GM18499 (cell line): ENCODE data around the gene ATAD1.
"Not testable (repeated sequence)": the region's sequence is repeated elsewhere in the genome, so short reads cannot be mapped to it uniquely, and the experiment has no call there.

ENCODE experiments used
- ATAC-seq: cut with Tn5 transposase; IDR thresholded peaks from one replicate; pipeline ENCODE4 v1.9.1; 2021; ENCODE audit warnings: moderate number of reproducible peaks; ENCODE audit not compliant: insufficient read depth, unreplicated experiment

Gene ATAD1

DNA sequence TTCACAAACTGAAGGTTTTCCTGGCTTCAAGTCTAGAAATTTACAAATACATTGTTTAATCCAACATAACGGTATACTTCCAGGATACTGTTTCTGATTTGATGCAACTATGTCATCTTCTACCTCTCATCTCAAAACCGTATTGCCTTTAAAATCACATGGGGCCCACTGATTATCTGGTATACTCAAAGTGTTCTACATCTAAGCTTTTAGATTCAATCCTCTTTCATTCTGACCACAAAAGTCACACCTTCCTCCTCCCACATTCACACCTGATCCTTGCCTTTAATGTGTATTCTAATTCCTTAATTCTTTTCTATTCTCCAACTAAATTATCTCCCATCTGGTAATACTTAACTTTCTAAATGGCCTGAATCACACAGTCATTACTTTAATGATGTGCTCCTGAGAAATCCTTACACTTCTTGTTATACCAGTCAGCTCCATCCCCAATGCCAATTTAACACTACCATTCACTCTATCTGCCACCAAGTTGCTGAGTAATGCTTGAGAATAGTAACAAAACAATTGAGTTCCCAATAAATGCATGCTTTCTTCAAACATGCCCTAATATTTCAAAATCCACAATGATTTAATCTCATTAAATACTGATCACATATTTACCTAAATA lies 13.0 kb downstream of the ATAD1 start:
- no peak for ATAC-seq

DNA sequence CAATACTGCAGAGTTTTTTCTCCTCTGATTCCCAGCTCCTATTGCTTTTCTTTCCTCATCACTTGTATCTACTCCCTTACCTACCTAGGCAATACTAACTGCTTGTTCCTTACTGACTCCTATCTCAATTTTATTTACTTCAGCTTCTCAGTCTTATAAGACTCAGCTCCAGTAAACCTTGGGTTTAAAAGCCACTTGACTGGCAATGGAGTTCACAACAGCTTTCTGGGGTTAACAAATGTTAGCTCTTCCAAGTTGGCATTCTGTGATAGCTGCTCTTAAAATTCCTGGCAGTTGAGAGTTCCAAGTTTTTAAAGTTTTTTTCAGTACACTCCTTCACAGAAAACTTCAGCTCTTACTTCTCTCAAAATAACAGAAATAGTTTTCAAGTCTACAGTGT lies 14.2 kb downstream of the ATAD1 start:
- ATAC-seq, result no peak

GRCh38 chr10:87803328-87803727 lies 14.7 kb downstream of the ATAD1 start:
- no peak for ATAC-seq

DNA sequence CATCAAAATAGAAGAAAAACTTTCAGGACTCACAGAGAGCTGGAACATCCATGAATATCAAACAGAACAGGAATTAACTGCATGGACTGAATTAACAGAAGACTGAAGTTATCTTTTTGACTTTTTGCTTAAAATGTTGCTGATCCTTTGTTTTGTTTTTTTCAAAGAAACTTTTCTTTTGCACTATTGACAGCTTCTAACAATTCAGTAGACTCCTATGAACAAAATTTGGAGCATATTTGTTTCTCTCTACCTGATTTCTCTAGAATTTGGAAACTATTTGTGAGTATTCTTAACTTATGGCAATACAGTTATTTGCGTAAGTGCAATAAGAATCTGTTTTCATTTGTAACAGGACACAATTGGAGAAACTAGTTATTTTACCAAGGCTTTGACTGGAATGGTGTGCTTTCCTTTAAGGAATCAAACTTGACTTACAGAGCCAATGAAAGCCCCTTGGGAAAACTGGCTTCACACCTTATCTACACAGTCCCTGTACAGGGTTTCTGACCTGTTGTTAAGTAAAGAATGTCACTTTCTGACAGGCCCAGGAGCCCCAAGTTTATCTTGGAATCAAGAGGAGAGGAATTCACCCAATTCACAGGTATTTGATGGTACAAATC lies 16.1 kb downstream of the ATAD1 start:
- not testable (repeated sequence) for ATAC-seq

- ATAC-seq, result no peak
Measured at GRCh38 chr10:87799860-87800259, 18.2 kb downstream of the ATAD1 start.

DNA sequence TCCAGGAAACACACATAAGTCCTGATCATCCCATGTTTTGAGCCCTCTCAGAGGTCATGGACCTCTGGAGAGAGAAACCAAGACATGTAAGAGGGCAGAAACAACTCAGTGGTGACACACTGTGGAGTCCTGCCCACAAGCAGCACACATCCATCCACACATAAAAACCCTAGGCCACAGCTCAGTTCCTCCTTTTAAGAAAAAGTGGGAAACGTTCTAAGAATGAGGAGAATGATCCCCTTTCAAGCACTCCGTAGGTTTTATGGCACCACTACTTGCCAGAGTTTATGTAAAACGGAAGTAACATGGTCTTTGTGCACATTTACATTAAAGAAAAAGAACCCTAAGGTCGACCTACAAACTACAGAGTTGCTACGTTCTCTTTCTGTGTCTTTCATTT lies 19.9 kb downstream of the ATAD1 start:
- ATAC-seq, result no peak

GRCh38 chr10:87794285-87794684 lies 23.7 kb downstream of the ATAD1 start:
- ATAC-seq, result no peak

- ATAC-seq, result no peak
Measured at GRCh38 chr10:87790185-87790584, 27.8 kb downstream of the ATAD1 start.

DNA sequence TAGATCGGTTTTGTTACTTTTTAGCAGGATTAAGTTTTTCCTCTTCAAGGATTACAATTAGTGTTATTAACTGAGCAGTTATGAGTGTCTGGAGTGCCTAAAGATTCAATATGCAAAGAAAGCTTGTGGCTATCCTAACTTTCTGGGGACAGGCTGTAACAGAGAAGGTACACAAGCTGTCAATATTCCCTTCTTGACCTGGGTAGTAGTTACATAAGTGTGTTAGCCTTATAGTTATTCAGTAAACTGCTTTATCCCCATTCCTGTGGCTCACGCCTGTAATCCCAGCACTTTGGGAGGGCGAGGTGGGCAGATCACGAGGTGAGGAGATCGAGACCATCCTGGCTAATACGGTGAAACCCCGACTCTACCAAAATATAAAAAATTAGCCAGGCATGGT lies 31.6 kb downstream of the ATAD1 start:
- ATAC-seq, result no peak

GRCh38 chr10:87782721-87783120 lies 35.3 kb downstream of the ATAD1 start:
- no peak for ATAC-seq

DNA sequence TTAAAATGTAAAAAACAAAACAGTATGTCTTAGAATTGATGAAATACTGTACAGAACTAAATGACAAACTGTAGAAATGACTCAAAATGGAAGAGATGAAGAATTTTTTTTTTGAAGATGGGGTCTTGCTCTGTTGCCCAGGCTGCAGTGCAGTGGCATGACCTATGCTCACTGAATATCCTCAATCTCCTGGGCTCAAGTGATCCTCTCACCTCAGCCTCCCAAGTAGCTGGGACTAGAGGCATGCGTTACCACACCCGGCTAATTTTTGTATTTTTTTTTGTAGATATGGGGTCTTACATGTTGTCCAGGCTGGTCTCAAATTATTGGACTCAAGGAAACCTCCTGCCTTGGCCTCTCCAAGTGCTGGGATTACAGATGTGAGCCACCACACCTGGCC lies 36.5 kb downstream of the ATAD1 start:
- ATAC-seq, result no peak

DNA sequence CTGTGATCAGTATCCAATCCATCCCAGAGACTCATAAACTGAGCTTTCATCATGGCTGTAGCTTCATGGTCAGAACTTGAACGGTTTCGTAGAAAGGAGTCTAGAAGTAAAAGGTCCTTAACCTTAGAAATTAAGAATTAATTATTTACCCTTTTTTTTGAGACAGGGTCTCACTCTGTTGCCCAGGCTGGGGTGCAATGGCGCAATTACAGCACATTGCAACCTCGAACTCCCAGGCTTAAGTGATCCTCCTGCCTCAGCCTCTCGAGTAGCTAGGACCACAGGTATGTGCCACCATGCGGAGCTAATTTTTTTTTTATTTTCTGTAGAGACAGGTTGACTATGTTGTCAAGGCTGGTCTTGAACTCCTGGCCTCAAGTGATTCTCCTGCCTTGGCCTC lies 41.7 kb downstream of the ATAD1 start:
- no peak for ATAC-seq

DNA sequence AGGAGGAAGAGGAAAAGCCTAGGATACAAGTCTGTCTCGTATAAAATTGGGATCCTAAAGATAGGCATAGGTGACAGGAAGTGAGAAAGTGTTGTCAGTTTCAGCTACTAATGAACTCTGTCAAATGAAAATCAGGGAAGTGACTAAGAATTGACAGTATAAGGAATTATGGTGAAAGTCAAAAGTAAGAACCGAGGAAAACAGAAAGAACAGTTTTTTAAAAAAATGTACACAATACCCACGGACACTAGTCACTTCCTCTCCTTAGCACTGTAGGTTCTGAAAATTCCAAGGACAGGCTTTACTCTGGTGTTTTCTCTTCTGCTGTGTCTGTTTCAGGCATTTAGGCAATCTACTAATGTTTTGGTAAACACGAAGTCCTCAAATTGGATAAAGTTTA lies 42.3 kb downstream of the ATAD1 start:
- no peak for ATAC-seq

DNA sequence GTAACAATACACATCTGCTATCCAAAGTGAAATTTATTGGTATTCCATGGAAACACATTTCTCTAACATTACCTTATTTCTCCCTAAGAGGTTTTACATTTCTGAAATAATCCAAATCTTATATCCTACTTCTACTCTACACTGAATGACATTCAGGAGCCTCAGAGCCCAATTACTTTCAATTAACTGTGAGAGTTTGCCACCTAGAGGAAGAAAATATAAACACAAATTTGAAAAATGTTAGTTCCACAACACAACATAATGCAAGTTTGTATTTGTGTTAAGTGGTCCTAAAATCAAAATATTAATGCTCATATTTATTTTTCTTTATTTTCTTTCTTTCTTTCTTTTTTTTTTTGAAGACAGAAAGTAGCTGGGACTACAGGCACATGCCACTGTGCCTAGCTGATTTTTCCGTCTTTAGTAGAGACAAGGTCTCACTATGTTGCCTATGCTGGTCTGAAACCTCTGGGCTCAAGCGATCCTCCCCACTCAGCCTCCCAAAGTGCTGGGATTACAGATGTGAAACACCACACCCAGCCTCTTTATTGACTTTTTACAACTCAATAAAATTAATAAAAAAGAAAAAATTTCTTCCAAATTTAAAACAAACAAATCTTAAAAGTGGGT lies 46.0 kb downstream of the ATAD1 start:
- ATAC-seq, result no peak

- ATAC-seq, result no peak
Measured at GRCh38 chr10:87767253-87767652, 50.8 kb downstream of the ATAD1 start.

DNA sequence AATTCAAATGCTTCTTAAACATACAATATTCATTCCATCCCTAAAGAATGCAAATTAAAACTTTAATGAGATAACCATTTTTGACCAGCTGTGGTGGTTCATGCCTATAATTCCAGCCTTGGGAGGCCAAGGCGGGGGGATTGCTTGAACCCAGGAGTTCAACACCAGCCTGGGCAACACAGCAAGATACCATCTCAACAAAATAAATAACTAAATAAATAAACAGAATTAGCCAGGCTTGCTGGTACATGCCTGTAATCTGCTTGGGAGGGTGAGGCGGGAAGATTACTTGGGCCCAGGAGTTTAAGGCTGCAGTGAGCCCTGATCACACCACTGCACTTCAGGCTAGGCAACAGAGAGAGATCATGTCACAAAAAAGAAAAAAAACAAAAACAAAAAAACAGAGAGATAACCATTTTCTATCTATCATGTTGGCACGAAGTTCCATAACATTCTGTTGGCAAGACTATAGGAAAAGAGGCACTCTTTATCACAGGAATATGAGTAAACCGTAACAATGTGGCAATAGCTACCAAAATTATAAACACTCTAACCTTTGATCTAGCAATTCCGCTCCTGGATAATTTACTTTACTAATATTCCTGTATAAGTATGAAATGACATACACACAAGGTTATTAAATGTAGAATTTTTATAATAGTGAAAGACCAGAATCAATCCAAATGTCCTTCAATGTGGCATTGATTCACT lies 52.2 kb downstream of the ATAD1 start:
- ATAC-seq, result no peak

- no peak for ATAC-seq
Measured at GRCh38 chr10:87764072-87764934, 53.7 kb downstream of the ATAD1 start.

GRCh38 chr10:87763086-87763861 lies 54.8 kb downstream of the ATAD1 start:
- no peak for ATAC-seq

- ATAC-seq, result peak; percentile 66
Measured at GRCh38 chr10:87761892-87762291, 56.1 kb downstream of the ATAD1 start.

- no peak for ATAC-seq
Measured at GRCh38 chr10:87761153-87761552, 56.9 kb downstream of the ATAD1 start.
